Amniotic stem cell (primary cell): ENCODE data around the gene TUBA1B.

ENCODE experiments used
- DNase-seq: peaks from one replicate; lab custom pipeline; 2025; lab: John Stamatoyannopoulos, UW

The TUBA1B gene

GRCh38 chr12:49089821-49090773, 41.1 kb downstream of the TUBA1B start:
- no peak for DNase-seq

GRCh38 chr12:49088932-49089330, 42.3 kb downstream of the TUBA1B start:
- DNase-seq, result no peak

GRCh38 chr12:49088150-49088931, 42.9 kb downstream of the TUBA1B start:
- peak; percentile 78 for DNase-seq

GRCh38 chr12:49086116-49086515, 45.1 kb downstream of the TUBA1B start:
- DNase-seq, result no peak

GRCh38 chr12:49084438-49084837, 46.8 kb downstream of the TUBA1B start:
- DNase-seq, result no peak

GRCh38 chr12:49079793-49080192, 51.4 kb downstream of the TUBA1B start:
- no peak for DNase-seq
